Esophagus squamous epithelium (tissue), 5 donors: Measurements from ENCODE around the gene TPD52L2. TPM values are rescaled to one million over a fixed set of nuclear protein-coding genes. Genes with fewer than 3 reads are reported as not detected.
A peak's percentile ranks its signal among the peaks of the same experiment; 100 is the strongest.

Source experiments
- DNase-seq: peaks from one replicate; lab custom pipeline; 2025; lab: John Stamatoyannopoulos, UW
- H3K27ac ChIP-seq, 4 donors: fragments of 200-600 bp; sonication (generic); one replicate each; pipeline ENCODE4 v1.5.1; 2016 to 2019; ENCODE audit warnings: mild to moderate bottlenecking in 1 of 4
- H3K27me3 ChIP-seq, 4 donors: fragments of 200-600 bp; sonication (generic); 1 replicate in 3 of 4; 2 replicates in 1 of 4; pipeline versions ENCODE4 v1.5.1 to v1.6.0; 2017 to 2021; ENCODE audit warnings: antibody characterized with exemption in 1 of 4
- H3K36me3 ChIP-seq, 3 donors: fragments of 200-600 bp; sonication (generic); one replicate each; pipeline ENCODE4 v1.5.1; 2016 to 2019
- H3K4me1 ChIP-seq, 3 donors: fragments of 200-600 bp; sonication (generic); one replicate each; pipeline ENCODE4 v1.5.1; 2017 to 2019
- H3K4me3 ChIP-seq, 4 donors: fragments of 200-600 bp; sonication (generic); 1 replicate in 3 of 4; 2 replicates in 1 of 4; pipeline ENCODE4 v1.5.1; 2016 to 2019; ENCODE audit warnings: mild to moderate bottlenecking in 2 of 4, moderate library complexity in 1 of 4
- H3K9me3 ChIP-seq, 3 donors: fragments of 200-600 bp; sonication (generic); one replicate each; pipeline ENCODE4 v1.5.1; 2016 to 2019
- CTCF ChIP-seq, 6 experiments: fragments of 450-650 bp in 4 of 6; fragments of 200-600 bp in 2 of 6; sonication (generic) in 2 of 6; IDR thresholded peaks; one replicate each; pipeline ENCODE4 v1.5.1; 2016 to 2019; ENCODE audit warnings: antibody characterized with exemption in 6 of 6, mild to moderate bottlenecking in 4 of 6, moderate library complexity in 4 of 6
- POLR2A ChIP-seq, 4 donors: fragments of 450-650 bp; IDR thresholded peaks; one replicate each; pipeline ENCODE4 v1.6.1; 2017; ENCODE audit warnings: antibody characterized with exemption in 4 of 4, mild to moderate bottlenecking in 4 of 4, moderate library complexity in 3 of 4
- WGBS, 2 donors: methylation state at CpG; one replicate each; pipeline ENCODE4 v1.1.5; 2018; 5-methylcytosine and 5-hydroxymethylcytosine counted together
- intact Hi-C: fragments of 100-400 bp; cut with DNase I; formaldehyde crosslinking; loops from one replicate; pipeline ENCODE4 v1.15.0; 2022
- total RNA-seq, 4 donors: library from RNA; depleted of rRNA; stranded (reverse); fragments of >200 nt; gene quantifications; one replicate each; pipeline ENCODE4 v1.1.0, GENCODE V29; 2016
- donor health status: DM: yes; HTN: yes; CAD: no.

The TPD52L2 gene
- total RNA-seq, 4 donors from 2014 or later, result 97.1 to 124 (median 116) TPM

DNA sequence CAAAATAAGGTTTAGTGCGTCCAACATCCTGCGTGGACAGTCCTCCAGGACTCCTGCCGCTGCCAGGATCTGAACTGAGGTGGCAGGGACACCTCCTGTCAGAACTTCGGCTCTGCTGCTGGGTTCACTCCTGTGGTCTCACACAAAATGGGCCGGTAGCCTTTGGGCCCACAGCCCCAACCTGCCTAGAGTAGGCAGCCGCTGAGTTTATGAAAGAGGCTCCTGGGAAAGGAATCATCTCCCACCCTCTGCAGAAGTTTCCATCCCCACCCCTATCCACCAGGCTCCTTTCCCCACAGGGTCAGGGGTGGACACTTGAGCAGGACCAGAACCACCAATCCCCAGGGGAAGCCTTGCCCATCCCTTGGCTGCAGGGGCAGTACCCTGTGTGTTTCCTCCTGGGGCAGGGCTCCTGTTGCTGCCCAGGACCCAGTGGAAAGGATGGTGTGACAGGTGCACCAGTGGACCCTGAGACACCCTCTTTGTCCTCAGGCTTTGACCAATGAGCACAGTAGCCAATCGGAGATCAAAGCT lies 5.8 kb upstream of the TPD52L2 start:
- Histone ChIP-seq H3K9me3 (no peaks in the 10 kb centered on the region), H3K4me3 (no peak overlapping the region), H3K4me1 (peaks cover 42 to 65% (median 49%) of the 10 kb centered on the region in 3 donors), H3K27ac (peak overlapping the region; percentile 22 to 72 (median 54)), H3K36me3 (peaks cover 0 to 29% (median 10%) of the 10 kb centered on the region in 3 donors), H3K27me3 (peaks cover 0 to 44% (median 9%) of the 10 kb centered on the region in 4 donors)
- no peak for DNase-seq
- TF ChIP-seq CTCF (IDR thresholded peaks at IDR 0.05), result no peak
- 57 to 80% methylated on average over 3 to 7 of the region's 7 CpGs for WGBS, 2 donors
- intact Hi-C loops, result no loop called here

GRCh38 chr20:63860325-63861051 lies 4.6 kb upstream of the TPD52L2 start:
- Histone ChIP-seq H3K27ac (peak overlapping the region in 1 of 4 donors; percentile 47), H3K9me3 (no peaks in the 10 kb centered on the region), H3K36me3 (peaks cover 0 to 29% (median 10%) of the 10 kb centered on the region in 3 donors), H3K4me1 (peaks cover 32 to 59% (median 36%) of the 10 kb centered on the region in 3 donors), H3K27me3 (peaks cover 0 to 32% (median 4%) of the 10 kb centered on the region in 4 donors), H3K4me3 (no peak overlapping the region)
- intact Hi-C loops, result no loop called here
- 64 to 92% methylated on average over 2 to 12 of the region's 17 CpGs for WGBS, 2 donors
- no peak for DNase-seq
- TF ChIP-seq POLR2A (IDR thresholded peaks at IDR 0.05) (no peak), CTCF (IDR thresholded peaks at IDR 0.05) (no peak)

GRCh38 chr20:63861365-63861934 lies 3.6 kb upstream of the TPD52L2 start, which contains the start of gene ABHD16B:
TSS of gene ABHD16B (plus strand) at chr20:63861498. CDS start at chr20:63861541, 43 bp downstream.
- Histone ChIP-seq H3K4me1 (peaks cover 38 to 61% (median 38%) of the 10 kb centered on the region in 3 donors), H3K27me3 (peaks cover 0 to 22% (median 0%) of the 10 kb centered on the region in 4 donors), H3K9me3 (no peaks in the 10 kb centered on the region), H3K27ac (peak within 1 kb of the TSS in 1 of 4 donors; percentile 47), H3K4me3 (no peak within 1 kb of the TSS), H3K36me3 (peaks cover 0 to 29% (median 10%) of the 10 kb centered on the region in 3 donors)
- no peak for DNase-seq
- intact Hi-C loops, result no loop called here
- WGBS, 2 donors, result 98% methylated on average over 16 of the region's 59 CpGs; no CpG with 5 or more reads in 1 of the 2 donors
- TF ChIP-seq CTCF (IDR thresholded peaks at IDR 0.05) (no peak), POLR2A (IDR thresholded peaks at IDR 0.05) (no peak)

DNA sequence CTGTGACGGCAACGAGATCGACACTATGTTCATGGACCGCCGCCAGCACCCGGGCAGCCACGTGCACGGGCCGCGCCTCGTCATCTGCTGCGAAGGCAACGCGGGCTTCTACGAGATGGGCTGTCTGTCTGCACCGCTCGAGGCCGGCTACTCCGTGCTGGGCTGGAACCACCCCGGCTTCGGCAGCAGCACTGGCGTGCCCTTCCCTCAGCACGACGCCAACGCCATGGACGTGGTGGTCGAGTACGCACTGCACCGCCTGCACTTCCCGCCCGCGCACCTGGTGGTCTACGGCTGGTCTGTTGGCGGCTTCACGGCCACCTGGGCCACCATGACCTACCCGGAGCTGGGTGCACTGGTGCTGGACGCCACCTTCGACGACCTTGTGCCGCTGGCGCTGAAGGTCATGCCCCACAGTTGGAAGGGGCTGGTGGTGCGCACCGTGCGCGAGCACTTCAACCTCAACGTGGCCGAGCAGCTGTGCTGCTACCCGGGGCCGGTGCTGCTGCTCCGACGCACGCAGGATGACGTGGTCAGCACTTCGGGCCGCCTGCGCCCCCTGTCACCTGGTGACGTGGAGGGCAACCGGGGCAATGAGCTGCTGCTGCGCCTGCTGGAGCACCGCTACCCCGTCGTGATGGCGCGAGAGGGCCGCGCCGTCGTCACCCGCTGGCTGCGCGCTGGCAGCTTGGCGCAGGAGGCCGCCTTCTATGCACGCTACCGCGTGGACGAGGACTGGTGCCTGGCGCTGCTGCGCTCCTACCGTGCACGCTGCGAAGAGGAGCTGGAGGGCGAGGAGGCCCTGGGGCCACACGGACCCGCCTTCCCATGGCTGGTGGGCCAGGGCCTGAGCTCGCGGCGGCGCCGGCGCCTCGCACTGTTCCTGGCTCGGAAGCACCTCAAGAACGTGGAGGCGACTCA lies 2.8 kb upstream of the TPD52L2 start:
- H3K27me3 ChIP-seq, result peaks cover 0 to 16% (median 0%) of the 10 kb centered on the region in 4 donors
- peaks cover 38 to 68% (median 45%) of the 10 kb centered on the region in 3 donors for H3K4me1 ChIP-seq
- intact Hi-C loops, result no loop called here
- no peak for TF ChIP-seq CTCF (IDR thresholded peaks at IDR 0.05)
- no peak for TF ChIP-seq POLR2A (IDR thresholded peaks at IDR 0.05)
- H3K4me3 ChIP-seq, result no peak overlapping the region
- H3K27ac ChIP-seq, result peak overlapping the region in 2 of 4 donors; percentile 97 to 98
- DNase-seq, result no peak
- peaks cover 0 to 29% (median 10%) of the 10 kb centered on the region in 3 donors for H3K36me3 ChIP-seq
- H3K9me3 ChIP-seq, result no peaks in the 10 kb centered on the region
- 94 to 96% methylated on average over 15 to 23 of the region's 95 CpGs for WGBS, 2 donors
